GM19328 (cell line): Measurements from ENCODE around the gene WNT3A.
A peak's percentile ranks its signal among the peaks of the same experiment; 100 is the strongest.

Experiments used
- ATAC-seq: cut with Tn5 transposase; IDR thresholded peaks from one replicate; pipeline ENCODE4 v1.9.1; 2021; ENCODE audit warnings: mild to moderate bottlenecking, moderate library complexity; ENCODE audit not compliant: unreplicated experiment

The WNT3A gene

DNA sequence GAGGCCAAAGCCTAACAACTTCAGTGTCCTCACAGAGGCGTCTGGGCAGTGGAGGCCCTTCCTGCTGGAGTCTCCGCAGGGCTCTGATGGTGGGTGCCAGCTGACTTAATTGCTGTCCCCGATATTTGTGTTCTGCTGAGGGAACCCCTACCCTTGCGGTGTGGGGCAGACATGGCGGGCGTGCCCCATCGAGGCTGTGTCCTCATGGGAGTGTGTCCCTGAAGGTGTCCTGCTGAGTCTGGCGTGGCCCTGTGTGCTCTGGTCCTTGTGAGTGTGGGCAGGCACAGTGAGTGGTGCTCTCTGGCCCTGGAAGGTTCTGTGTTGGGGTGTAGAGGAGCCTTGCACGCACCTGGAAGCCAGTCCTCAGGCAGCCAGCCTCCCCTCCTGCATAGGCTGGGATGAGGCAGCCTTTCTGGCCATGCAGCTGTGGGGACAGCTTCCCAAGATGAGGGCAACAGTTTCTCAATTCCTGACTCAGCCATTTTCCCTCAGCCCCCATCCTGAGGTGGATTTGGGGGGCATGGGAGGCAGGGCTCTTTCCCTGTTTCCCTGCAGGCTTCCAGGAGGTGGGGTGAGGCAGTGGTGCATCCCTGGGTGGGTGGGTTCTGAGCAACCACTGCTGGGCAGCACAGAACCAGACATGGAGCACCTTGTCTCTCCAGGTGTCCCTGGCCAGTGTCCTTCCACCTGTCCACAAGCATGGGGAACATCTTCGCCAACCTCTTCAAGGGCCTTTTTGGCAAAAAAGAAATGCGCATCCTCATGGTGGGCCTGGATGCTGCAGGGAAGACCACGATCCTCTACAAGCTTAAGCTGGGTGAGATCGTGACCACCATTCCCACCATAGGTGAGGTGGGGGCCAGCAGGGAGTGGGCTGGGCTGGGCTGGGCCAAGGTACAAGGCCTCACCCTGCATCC lies 89.9 kb downstream of the WNT3A start:
- ATAC-seq = no peak

DNA sequence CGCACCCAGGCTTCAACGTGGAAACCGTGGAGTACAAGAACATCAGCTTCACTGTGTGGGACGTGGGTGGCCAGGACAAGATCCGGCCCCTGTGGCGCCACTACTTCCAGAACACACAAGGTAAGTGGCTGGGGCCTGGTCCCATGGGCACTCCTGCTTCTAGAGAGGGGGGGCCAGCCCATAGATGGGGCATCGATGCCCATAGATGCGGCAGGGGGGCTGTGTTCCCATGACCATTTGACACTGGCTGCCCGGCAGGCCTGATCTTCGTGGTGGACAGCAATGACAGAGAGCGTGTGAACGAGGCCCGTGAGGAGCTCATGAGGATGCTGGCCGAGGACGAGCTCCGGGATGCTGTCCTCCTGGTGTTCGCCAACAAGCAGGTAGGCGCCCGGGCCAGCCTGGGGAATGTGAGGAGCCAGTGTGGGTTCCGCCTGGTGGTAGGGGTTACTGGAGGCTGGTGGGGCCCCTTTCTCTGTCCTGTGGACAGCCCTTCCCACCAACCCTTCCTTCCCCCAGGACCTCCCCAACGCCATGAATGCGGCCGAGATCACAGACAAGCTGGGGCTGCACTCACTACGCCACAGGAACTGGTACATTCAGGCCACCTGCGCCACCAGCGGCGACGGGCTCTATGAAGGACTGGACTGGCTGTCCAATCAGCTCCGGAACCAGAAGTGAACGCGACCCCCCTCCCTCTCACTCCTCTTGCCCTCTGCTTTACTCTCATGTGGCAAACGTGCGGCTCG lies 90.7 kb downstream of the WNT3A start:
- no peak for ATAC-seq

DNA sequence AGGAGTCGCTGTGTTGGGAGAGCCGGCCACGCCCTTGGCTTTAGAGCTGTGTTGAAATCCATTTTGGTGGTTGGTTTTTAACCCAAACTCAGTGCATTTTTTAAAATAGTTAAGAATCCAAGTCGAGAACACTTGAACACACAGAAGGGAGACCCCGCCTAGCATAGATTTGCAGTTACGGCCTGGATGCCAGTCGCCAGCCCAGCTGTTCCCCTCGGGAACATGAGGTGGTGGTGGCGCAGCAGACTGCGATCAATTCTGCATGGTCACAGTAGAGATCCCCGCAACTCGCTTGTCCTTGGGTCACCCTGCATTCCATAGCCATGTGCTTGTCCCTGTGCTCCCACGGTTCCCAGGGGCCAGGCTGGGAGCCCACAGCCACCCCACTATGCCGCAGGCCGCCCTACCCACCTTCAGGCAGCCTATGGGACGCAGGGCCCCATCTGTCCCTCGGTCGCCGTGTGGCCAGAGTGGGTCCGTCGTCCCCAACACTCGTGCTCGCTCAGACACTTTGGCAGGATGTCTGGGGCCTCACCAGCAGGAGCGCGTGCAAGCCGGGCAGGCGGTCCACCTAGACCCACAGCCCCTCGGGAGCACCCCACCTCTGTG lies 91.6 kb downstream of the WNT3A start:
- ATAC-seq = no peak

DNA sequence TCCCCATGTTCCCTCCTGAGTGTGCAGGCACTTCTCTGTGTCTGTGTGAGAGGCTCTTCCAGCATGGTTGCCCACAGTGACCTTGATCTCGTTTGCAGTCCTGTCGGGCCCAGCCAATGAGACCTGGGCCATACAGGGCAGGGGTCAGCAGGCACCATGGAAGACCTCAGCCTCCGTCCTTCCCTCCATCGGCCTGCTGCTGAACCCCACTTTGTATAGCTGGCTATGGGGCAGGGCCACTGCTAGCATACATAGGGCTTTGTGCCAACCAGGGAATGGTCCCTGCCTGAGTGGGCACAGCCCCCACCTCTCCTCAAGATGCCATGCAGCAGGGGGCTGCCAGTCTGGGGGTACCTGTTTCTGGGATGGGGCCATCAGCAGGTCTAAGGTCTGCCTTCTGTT lies 92.5 kb downstream of the WNT3A start:
- ATAC-seq = no peak

DNA sequence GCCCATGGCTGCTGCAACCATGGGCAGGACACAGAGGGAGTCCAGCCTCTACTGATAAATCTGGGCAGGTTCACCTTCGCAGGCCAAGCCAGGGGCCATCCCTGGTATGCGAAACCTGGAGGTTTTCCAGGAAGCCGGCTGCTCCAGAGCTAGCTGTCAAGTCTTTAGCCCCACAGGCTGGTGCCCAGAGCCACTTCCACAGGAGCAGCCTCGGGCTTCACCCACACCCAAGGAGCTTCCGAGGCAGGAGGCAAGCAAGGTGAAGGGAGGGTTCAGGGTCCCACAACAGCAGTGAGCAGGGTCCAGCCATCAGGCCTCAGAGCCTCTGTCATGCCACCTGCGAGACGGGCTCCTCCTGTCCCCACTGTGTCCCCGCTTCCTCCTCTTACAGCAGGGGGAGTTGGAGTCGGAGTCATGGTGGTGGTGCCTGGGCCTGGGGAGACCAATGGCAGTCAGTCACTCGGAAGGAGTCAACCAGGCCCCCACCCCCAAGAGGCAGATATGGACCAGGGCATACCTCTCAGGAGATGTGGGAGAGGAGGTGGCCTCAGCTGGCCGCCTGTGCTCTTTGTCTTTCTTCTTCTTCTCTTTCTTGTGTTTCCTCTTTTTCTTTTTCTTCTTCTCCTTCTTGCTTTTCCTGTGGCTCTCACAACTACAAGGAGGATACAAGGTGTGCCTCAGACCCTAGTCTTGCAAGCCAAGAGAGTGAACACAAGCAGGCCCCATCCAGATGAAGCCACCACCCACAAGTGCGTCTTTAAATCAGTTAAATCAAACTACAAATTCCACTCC lies 94.2 kb downstream of the WNT3A start:
- ATAC-seq = no peak

DNA sequence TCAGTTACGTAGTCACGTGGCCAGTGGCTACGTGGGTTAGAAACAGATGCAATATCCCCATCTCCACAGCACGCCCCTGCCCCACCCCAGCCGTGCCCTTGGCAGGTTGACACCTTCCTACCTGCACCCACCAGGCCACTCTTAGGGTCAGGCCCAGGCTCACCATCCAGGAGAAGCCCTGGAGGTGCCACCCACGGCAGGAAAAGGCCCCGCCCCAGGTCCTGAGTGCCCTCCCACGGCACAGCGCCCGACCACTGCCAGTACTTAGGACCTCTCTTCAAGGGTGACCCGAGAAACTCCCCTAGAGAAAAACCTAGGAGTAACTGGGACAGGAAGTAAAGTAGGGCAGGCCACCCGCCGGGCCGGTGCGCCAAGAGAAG lies 94.8 kb downstream of the WNT3A start:
- no peak for ATAC-seq

DNA sequence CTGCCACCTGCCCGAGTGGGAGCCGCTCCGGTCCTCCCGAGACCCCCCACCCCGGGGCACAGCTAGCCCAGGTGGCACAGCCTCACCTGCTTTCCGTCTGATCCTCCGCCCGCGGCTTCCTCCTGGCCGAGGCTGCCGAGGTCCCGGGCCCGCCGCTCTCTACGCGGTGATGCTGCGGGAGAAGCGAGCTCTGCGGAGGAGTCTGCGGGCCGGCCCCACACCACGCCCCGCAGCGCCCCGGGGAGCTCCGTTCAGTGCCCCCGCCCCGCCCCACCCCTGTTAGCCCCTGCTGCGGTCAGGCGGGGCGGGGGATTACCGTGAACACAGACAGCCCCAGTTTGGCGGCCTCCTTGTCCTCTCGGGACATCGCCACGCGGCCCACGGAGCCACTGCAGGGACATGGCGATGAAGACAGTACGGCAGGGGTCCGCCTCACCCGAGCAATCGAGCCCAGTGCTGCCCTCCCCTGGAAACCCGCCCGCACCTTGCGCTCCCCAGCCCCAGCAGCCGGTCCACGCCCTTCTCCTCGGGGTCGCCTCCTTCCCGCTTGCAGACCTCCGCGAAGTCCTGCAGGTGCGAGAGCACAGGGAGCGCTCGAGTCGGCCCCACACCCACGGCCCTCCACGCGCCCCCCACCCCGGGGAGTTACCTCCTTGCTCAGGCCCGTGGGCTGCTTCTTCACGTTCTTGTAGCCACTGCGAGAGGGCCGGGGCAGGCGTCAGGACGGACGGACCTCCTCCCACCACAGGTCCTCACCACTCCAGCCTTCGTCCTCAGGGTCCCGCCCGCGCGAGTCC lies 95.4 kb downstream of the WNT3A start:
- peak; percentile 22 for ATAC-seq

DNA sequence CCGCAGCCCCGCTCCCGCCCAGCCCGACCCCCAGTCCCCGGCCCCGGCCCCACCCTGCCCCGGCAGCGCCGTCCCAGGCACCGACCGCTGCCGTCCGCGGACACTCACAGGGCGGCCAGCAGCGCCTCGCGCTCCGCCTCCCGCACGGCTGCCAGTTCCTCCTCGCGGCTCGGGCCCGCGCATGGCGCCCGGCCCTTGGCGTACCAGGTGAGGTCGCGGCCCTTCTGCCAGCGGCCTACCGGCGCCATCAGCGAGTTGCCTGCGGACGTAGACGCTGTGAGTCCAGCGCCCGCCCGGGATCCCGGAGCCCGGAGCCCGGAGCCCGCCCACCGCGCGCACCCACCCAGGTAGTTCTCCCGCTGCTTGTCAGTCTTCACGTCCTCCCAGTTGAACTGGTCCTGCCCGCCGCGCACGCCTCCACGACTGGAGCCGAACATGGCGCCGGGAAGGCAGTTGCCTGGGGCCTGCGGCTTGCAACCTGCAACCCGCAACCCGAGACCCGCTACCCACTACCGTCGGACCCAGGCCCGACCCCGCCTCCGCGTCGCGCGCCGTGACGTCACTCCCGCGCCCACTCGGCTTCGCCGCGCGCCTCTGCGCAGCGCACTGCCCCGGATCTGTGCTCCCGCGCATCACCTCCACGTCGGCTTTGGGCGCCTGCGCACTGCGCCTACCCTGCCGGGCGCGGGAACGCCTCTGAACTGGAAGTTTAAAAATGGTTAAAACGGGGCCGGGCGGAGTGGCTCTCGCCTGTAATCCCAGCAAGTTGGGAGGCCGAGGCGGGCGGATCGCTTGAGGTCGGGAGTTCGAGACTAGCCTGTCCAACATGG lies 96.2 kb downstream of the WNT3A start, which contains the start of gene C1orf35:
Gene C1orf35 (minus strand): TSS at position 535 of the 830 bp plus-strand sequence. CDS start 98 bp downstream, at position 437.
- ATAC-seq = peak; percentile 74

DNA sequence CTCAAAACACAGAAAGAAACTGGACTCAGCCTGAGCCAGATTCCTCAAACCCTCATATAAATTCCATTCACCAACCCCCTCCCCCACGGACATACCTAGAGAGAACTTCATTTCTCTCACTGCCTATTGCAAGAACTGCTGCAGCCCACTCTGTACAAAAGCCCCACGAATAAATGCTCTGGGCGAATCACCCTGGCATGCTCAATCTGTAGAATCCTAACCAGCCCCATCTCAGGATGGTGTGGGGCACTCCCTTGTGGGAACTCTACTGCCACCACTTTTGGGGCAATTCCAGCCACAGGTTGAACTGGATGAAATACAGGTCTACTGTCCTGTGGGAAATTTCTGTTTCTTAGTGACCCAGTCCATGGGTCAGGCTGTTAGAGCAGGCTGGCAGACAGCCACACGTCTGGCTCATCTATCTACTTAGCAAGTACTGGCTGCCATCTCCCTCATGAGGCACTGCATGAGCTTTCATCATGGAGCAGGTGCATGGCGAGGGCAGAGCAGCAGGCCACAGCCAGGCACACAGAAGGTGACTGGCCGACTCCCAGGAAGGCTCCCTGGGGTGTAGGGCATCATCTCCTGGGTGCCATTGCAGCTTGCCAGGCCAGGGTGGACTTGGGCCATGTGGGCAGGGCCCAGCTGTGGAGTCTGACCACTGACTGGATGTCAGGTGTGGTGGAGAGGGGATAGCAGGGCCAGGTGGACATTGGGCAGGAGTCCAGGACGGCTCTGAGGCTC lies 97.9 kb downstream of the WNT3A start:
- ATAC-seq = no peak

DNA sequence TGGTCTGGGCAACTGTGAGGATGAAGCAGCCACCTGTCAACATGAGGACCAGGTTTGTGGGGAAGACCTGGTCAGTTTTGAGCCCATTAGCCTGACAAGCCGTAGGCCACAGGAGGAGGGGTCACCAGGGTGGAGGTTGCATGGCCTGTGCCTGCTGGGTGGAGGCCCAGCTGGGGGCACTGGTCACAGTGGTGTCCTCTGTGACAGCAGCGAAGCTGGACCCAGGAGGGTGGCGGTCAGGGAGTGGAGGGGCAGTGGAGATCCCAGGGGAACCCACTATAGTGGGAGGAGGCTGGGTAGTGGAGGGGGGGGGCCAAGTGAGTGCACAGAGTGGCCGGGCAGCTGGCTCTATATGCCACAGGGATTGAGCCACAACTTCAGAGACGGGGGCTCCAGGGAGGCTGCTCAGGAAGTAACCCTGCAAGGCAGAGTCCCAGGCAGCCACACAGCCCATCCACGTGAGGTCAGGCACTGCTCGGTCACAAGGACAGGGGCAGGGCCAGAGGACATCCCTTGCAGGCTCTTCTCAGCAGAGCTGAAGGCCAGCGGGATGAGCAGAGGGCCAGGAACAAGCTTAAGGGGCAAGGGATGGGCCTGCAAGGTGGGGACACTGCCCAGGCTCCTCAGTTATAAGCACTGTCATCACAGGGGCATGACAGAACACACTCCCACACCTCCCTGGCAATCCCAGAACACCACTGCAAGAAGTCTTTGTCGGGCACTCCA lies 98.6 kb downstream of the WNT3A start:
- ATAC-seq = no peak

DNA sequence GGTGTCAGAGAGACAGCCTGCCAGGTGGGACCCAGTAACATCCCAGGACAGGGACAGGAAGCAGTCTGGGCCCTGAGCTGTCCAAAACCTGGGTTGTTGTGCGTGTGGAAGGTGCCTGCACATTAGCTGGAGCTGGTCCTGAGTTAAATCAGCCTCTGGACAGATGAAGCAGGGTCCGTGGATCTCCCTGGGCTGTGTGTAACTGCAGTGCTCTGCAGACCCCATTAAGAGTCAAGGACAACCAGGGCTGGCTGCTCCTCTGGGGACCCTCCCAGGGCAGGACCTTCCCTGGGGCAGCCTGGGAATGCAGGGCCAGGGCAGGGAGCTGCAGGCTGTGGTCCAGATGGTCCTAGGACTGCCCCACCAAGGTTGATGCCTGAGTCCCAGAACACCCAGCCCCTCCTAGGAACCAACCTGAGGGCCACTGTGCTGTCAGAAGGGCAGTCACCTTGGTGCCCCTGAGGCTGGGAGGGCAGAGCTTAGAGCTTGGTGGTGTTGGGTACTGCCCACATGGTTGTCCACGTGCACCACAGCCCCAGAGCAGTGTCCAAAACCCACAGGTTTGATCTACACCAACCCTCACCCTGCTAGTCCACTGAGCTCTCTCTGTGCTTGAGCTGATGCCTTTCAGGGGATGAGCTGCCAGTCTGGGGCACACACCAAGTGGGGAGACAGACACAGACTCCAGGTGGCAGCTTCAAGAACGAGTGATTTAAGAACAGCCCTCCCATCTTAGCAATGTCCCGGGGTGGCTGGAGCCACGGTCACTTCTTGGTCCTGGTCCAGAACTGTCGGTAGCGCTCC lies 99.4 kb downstream of the WNT3A start:
- ATAC-seq = no peak

DNA sequence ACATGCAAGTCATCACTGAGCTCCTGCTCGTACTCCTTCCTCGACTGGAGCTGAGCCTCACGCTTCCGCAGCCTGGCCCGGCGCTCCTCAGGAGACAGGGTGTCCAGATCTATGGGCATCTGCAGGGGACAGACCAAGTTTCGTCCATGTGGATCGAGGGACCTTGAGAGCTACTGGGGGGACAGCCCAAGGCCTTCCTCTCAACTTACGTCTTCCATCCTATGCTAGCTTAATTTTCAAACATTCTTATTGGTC lies 99.9 kb downstream of the WNT3A start:
- no peak for ATAC-seq

DNA sequence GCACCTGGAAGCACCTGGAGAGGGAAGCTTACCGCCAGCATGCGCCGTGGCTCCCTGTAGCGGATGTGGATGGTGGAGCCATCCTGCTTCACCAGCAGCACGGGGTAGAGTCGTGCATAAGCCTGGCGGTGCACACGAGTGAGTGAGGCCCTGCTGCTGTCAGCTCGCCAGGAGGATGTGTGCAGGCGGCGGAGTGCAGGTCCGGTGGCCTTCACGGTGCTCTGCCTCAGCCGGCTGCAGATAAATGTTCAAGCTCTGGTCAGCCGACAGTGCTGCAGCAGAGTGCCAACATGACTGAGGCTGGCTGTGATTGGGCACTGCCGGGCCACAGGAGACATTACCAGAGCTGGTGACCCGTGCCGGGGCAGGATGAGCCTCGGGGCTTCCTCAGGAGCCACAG lies 100.8 kb downstream of the WNT3A start:
- no peak for ATAC-seq

DNA sequence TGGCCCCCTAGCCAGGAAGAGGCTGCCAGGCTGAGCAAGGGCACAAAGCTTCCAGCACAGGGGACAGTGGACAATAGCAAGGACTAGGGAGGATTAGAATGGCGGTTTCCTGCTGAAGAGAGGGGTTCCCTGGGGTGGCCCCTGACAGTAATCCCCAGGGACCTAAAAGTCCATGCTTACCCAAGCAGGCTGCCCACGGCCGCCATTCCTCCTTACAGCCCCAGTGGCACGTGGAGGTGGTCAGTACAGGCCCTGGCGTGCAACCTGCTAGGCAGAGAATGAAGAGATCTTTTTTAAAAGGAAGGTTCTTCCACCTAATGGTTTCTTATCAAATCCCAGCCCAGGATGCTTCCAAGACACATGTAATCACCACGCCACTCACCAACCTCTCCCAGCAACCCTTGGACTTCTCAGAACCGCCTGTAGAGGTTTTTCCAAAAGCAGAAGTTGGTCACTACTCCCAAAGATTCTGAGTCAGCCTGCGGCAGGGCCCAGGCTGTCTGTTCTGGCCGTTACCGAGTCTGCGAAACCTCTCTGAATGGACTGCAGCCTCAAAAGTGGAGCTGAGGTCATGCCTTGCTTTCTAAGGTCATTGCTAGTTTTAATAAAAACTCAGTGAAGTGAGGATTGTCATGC lies 101.4 kb downstream of the WNT3A start:
- ATAC-seq = no peak

DNA sequence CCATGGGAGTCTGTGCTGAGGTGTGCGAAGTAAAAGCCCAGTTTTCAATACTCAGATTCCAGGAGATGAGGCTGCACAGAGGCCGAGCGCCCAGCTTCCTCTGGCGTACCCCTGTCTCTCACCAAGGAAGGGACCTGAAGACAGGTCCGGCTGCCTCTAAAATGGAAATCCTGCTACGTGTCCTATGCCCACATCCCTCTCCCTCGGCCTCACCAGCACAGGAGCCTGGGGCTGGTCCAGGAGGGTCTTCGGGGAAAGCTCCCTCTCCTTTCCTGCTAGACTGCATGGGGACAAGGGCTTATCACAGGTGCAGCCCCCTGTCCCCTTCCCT lies 101.9 kb downstream of the WNT3A start:
- ATAC-seq = no peak

DNA sequence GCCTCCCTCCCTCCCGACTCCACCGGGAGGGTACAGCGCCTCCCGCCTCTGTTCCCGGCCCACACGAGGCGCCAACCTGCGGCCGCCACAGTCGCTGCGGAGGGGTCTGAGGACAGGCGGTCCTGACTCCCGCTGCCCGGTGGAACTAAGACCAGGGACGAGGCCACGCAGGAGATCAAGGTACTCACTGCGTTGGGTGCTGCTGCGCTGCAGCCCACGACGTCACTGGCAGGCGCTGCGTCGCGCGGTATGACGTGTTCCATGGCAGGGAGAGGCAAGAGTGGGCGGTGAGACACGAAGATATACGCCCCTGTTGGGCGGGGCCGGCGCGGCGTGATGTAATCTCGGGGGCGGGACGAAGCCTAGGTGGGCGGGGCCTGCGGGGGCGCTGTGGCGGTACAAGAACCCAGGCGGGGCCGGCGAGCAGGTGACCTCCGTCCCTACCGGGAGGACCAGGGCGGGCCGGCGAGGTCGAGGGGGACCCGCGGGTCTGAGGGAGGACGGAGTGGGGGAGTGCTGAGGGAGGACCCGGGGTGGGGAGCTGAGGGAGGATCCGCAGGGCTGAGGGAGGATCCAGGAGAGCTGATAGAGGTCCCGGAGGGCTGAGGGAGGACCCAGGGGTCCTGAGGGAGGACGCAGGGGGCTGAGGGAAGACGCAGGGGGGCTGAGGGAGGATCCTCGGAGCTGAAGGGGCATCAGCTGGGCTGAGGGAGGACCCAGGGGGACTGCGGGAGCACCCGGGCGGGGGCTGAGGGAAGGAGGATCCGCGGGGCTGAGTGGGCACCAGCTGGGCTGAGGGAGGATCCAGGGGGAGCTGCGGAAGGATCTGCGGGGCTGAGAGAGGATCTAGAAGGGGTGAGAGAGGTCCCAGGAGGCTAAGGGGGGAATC lies 102.5 kb downstream of the WNT3A start, which contains the start of gene MRPL55:
Gene MRPL55 (minus strand): TSS at position 227 of the 889 bp plus-strand sequence. CDS start 1,039 bp downstream, outside the sequence.
- peak; percentile 87 for ATAC-seq
